AG08396 (cell line): ENCODE data around the gene ACACA.

Experiments used
- DNase-seq: peaks from one replicate; pipeline ENCODE4 v3.0.0; 2012; ENCODE audit warnings: low spot score, mixed read lengths

ACACA gene

DNA sequence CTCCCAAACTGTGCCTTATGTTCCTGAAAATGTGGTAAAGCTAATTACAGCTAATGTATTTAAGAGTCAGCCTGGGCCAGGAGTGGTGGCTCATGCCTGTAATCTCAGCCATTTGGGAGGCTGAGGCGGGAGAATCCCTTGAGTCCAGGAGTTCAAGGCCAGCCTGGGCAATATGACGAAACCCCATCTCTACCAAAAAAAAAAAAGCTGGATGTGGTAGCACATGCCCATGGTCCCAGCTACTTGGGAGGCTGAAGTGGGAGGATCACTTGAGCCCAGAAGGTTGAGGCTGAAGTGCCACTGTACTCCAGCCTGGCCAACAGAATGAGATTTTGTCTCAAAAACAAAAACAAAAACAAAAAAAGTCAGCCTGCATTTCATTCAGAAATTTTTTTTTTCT lies 64.0 kb downstream of the ACACA start:
- DNase-seq = no peak

DNA sequence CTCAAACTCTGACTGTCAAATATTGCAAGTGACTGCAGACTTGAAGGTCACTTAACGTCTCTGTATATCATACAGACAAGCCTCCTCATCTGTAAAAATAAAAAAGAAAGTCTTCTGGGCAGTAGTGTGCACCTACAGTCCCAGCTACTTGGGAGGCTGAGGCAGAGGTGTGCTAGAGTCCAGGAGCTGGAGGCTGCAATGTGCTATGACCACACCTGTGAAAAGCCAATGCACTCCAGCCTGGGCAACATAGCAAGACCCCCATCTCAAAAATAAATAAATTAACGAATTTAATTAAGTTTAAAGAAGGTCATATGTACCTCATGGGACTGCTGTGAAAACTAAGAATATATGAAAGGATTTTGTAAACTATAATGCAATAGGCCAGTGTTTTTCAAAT lies 65.8 kb downstream of the ACACA start:
- no peak for DNase-seq

DNA sequence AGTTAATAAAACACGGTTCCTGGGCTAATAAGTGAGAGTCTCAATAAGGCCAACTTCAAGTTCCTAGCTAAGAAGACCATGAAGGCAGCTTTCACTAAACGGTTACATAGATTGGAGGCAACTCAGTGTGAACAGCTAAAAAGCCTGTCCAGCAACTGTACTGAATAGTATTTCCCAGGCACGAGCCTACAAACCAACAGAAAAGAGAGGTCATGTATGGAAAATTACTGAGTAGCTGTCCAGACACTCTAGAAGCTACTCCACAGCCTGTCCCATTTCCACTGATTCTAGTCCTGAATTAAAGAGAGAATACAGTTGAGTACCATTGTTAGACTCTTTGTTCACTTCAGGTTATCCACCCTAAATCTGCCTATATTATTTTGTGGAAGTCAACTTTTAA lies 67.3 kb downstream of the ACACA start:
- DNase-seq = no peak

DNA sequence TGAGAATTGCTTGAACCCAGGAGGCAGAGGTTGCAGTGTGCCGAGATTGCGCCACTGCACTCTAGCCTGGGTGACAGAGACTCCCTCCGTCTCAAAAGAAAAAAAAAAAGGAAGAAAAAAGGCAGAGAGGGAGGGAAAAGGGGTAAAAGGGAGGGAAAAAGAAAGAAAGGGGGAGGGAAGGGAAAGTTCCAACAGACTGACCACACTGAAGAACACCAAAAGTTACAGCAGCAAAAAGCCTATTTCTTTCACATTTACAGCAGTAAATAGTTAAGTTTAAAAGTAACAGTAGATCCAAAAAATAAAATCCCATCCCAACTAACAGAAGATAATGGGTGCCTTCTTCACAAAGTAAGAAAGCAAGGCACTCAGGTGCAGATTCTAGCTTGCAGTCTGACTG lies 67.8 kb downstream of the ACACA start:
- no peak for DNase-seq

DNA sequence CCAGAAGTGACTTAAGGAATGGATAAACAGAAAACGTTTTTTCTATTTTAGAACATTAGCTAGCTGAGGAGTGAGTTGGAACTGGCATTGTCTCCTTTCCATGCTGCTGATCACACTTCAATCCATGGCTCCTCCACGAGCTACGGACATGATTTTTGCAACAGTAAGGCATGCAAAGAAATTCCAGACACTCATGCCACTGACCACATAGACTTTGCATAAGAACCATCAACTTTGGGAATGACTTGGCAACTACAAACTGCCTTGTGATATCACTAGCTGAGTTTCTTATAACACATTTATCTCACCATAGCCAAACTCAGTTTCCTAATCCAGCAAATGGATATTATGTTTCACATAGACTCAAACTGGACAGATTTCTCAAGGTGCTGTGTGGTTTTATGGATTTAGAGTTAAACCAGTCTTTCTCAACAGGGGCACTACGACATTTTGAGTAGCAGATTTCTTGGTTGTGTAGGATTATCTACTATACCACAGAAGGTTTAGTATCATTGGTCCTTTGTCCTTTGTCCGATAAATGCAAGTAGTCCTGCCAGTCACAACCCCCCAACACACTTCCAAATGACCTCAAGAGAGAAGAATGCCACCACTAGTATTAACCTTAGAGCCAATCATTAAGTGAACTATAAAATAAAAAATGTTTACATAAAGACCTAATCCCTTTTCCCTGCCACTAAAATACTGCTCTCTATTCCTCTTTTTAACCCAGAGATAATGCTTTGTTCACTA lies 79.1 kb downstream of the ACACA start:
- peak; percentile 66 for DNase-seq

DNA sequence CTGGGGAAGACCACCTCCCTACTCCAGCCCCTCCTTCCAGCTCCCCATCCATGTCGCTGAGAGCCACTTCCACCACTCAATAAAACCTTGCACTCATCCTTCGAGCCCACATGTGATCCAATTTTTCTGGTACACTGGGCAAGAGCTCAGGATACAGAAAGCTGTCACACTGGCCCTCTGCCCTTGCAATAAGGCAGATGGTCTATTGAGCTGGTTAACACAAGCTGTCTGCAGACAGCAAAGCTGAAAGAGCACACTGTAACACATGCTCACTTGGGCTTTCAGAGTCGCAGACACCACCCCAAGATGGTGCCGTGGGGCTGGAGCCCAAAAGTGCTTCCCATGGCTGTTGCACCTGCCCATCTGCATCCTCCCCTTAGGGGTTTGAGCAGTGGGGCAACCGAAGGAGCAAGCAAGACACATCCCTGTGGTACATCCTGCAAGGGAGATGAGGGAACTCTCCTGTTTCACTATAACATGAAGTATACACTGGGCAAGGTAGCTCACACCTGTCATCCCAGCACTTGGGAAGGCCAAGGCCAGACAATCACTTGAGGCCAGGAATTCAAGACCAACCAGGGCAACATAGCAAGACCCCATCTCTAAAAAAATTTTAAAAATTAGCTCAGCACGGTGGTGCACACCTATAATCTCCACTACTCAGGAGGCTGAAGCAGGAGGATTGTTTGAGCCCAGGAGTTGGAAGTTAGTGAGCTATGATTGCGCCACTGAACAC lies 83.6 kb downstream of the ACACA start:
- no peak for DNase-seq

DNA sequence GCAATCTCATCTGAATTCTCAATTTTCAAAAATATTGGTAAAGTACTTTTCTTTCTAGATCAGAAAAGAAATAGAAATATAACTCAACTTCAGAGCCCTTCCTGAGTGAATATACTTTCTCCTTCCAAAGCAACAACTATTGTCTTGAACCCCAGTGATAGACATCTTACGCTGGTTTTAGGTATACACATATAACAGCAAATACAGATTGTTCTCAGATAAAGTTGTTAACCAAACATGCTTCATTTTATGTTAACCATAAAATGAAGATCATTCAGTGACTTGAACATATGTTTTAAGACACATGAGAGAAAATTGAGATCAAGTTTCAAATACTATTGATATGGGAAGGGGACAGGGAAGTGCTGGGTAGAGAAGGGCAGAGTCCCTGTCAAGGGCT lies 84.5 kb downstream of the ACACA start:
- no peak for DNase-seq

DNA sequence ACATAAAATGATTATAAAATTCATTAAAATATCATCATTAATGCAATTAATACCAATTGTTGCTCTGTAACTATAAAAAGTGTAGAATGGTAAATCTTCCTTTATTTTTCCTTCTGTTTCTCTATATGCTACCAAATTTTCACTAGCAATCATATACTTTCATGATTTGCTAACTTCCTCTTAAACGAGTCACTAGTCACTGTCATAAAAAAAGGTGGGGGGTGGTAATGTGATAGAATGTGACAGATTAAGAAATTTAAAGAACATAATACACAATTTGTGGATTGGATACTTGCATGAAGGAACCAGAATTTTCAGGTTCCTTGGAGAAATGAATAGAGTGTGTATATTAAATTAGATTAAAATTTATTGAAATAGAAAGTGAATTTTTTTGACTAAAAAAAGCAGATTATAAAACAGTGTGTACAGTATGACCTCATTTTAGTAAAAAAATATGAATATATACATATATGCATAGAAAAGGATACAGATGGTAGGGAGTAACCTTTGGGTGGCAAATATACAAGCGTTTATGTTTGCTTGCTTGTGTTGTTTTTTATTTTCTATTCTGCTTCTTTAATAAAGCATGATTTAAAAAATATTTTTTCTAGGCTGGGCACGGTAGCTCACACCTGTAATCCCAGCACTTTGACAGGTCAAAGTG lies 87.6 kb downstream of the ACACA start:
- DNase-seq = no peak

DNA sequence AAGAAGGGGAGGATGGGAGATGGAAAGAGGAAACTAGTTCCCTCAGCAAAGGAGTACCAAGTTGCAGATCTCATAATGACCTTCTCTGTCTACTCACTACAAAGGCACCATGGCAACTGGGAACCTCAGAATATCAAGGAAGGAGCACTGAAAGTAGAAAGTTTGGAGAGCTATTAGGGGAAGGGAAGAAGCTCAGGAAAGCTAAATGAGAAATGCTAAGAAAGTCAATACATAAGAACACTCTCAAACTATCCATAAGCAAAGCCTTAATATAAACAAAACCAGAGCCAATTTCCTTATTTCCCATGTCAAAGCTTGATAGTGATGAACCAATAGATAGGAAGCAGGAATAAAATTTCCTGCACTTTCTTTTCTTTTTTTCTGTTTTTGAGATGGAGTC lies 88.8 kb downstream of the ACACA start:
- DNase-seq = no peak

DNA sequence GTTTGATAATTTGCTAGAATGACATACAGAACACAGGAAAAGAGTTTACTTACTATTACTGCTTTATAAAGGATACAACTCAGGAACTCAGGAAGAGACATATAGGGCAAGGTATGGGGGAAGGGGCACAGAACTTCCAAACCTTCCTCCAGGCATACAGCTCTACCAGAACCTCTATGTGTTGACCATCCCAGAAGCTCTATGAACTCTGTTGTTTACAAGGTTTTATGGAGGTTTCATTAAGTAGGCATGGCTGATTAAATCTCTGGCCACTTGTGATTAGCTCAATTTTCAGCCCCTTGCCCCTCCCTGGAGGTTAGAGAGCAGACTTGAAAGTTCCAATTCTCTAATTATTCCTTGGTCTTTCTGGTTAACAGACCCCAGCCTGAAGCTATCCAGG lies 91.0 kb downstream of the ACACA start:
- no peak for DNase-seq

DNA sequence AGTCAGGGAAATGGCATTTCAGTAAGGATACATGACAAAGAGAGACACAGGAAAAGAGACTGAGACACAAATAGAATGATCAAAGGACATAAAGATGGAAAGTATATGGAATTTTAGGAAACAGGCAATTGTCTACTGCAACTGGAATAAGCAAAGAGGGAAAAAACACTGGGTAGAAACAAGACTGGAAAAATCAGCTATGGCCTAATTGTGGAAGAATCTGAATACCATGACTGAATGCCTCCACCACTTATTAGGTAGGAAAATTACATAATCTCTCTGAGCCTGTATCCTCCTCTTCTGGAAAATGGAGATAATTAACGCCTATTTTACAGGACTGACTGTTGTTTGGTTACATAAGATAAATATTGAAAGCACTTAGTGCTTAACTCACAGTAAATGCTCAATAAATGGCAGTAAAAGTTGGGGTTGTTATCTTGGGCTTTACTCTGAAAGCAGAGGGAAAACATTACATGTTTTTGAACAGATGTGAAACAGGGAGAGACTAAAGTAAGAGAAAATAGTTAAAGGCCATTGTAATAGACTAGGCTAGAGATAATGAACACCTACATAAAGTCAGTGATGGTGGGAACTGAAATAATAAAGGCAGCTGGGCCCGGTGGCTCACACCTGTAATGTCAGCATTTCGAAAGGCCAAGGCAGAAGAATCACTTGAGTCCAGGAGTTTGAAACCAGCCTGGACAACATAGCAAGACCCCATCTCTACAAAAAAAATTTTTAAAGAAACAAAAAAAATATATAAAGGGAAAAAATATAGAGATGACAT lies 94.3 kb downstream of the ACACA start:
- DNase-seq = no peak

DNA sequence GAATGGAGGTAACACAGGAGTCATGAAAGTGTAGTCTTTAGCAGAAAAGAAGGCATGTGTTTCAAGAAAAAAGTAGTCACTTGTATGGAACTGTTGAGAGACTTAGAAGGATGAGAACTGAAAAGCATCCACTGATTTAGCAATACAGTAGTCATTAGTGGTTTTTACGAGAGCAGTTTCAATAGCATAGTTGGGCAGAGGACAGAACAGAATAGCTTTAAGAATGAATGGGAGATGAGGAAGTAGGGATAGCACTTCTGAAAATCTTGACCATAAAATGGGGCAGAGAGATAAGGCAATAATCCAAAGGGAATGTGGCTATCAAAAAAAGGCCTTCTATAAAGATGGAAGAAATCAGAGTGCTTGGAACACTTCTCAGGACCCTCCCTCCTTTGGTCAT lies 95.7 kb downstream of the ACACA start:
- no peak for DNase-seq

DNA sequence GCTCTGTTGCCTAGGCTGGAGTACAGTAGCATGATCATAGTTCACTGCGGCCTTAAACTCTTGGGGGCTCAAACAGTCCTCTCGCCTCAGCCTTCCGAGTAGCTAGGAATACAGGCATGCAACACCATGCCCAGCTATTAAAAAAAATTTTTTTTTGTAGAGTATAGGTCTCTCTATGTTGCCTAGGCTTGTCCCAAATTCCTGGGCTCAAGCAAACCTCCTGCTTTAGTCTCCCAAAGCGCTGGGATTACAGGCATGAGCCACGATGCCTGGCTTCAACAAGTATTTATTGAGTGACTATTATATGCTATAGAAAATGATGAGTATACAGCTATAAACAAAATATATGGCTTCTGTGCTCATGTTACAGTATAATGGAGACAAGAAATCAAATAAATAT lies 97.6 kb downstream of the ACACA start:
- DNase-seq = no peak

DNA sequence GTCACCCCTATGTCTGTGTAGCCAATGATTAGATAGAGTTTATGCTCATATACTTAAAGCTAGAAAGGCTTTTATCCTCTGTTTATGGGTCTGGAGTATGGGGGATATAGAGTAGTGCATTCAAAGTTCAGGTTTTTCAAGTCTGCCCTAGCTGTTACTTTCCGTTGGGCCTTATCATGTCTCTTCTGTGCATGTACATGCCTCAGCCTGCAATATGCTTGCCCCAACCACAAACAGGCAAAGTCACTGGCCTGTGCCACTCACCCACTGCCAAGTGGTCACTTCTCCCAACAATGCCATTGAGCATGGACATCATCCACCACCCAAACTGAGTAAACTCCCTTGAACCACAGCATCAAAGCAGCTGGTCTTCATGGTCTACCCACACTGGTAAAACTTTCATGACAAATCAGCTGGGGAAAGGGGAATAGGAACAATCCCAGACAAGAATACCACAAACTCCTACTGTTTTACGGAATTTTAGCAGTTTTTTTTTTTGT lies 101.2 kb downstream of the ACACA start:
- no peak for DNase-seq

DNA sequence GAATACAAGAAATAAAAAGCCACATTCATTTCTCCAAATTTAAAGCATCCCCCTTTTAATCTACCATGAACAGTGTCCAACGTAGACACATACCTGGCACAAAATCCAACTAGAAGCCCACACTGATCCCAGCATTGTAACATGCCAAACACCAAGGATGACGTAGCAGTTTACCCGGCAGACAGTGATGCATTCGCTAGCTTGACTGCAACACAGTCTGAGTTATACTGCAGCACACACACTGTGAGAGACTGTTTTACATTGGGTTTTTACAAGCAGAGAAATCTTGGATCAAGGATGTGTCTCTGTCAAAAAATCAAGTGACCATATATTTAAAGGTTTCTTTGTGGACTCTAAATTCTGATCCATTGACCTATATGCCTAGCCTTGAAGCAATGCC lies 105.3 kb downstream of the ACACA start:
- DNase-seq = peak; percentile 39

DNA sequence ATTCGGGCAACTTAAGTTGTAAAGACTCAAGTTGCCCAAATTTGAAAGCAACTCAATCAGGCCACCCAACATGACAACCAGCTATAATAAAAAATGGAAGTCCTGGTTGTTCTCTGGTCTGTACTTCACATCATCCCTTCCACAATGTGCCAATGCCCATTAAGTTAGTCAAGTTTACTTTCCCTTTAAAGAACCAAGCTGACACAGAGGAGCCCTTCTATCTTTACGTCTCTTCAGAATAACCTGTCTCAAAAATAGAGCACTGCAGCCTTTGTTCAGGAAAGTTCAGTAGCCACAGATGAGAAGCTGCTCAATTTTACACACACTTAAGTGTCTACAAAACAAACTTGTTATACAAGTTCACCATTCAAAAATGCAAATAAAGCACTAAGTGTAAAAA lies 106.0 kb downstream of the ACACA start:
- no peak for DNase-seq

DNA sequence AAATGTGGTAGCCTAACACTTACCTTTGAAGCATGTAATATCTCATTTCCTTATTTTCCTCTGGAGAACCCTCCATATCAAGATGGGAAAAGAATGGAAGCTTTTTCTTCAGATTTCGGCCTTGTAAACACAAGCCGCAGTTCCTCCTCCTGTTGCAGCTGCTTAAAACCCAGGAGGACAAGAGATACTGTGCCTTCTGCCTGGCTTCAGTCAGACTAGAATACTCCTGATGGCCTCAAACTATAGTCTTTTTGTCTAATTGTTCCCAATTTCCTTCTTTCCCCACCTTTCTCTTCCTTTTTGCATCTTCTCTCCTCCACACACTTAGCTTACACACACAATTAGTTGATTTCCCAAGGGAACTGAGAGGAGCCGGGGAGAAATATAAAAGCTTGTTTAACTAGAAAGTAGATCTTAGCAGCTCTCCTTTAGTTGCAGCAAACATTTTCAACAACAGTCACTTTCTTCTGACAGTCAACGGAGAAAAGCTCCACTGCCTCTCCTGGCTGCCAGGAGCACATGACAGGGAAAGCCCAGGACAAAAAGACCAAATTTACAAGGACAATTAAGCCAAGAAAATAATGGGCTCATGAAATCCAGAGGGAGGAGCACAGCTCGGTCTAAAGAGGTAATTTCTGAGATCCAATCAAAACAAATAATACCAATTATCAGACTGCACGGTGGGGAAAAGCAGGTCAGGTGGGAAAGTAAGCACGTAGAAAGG lies 107.2 kb downstream of the ACACA start:
- no peak for DNase-seq

DNA sequence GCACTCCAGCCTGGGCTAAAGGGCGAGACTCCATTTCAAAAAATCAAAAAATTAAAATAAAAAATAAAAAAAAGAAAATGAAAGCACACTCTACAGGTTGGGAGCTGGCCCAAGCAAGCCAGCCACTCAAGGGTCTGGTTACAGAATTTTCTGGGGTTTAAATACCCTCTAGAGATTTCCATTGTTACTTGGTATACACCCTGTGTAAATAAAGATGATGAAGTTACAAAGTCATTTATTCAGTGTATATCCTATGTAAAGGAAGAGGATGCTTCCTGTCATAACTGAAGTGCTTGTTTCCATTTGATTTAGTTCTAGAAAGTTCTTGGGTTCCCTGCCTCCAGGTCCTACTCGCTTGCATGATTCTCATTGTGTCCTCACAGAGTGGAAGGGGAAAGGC lies 110.7 kb downstream of the ACACA start:
- no peak for DNase-seq

DNA sequence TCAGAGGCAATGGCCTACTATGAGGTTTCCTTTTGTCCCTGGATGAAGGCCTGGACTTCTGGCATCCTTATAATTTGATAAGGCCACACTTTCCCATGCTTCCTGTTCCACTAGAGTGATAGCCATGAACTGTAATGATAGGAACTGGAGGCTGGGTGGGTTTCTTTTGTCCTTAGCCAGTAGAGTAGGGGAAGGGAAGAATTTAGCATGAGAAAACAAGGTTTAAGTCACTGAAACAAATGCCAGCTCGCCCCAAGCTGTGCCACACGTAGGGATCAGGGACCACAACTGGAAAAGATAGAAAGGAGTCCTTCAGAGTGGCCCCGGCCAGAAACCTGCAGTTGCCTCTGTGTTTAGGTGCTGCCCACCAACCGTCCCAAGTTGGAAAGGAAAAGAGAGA lies 111.7 kb downstream of the ACACA start:
- no peak for DNase-seq

DNA sequence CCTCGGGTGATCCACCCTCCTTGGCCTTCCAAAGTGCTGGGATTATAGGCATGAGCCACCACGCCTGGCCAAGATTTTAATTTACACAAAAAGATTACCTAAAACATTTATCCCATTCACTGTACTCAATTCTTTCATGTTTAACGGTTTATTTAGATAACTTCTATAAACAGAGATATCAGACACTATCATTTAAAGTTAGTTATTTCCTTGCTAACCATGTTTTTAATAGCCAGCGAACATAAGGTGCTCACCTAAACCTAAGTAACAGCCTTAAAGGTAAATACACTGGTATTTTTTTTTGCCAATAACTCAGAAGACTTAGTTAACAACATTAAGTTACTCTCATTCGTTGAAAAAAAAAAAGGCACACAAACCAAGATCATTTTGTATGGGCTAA lies 112.9 kb downstream of the ACACA start:
- no peak for DNase-seq

DNA sequence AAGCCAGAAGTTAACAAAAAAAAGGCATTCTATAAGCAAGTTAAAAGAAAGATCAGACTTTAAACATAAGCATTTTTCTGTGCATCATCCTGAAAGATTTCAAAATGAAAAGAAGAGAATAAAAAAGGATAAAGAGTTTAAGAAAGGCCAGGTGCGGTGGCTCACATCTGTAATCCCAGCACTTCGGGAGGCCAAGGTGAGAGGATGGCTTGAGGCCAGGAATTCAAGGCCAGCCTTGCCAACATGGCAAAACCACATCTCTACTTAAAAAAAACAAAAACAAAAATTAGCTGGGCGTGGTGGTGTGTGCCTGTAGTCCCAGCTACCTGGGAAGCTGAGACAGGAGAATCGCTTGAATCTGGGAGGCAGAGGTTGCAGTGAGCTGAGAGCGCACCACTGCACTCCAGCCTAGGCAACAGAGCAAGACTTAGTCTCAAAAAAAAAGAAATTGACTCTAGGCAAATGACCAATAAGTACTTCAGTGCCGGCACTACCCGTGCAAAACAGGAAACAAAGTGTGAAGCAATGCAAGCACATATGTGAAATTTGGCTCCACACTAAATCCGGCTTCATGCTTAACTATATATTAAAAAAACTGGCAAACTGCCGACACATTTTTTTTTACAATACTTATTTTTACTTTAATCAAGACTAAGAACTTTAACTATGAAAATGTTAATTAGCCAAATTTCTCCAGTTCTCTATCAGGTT lies 114.1 kb downstream of the ACACA start:
- no peak for DNase-seq
